ENCODE results near the gene MAP4K4.

DNA sequence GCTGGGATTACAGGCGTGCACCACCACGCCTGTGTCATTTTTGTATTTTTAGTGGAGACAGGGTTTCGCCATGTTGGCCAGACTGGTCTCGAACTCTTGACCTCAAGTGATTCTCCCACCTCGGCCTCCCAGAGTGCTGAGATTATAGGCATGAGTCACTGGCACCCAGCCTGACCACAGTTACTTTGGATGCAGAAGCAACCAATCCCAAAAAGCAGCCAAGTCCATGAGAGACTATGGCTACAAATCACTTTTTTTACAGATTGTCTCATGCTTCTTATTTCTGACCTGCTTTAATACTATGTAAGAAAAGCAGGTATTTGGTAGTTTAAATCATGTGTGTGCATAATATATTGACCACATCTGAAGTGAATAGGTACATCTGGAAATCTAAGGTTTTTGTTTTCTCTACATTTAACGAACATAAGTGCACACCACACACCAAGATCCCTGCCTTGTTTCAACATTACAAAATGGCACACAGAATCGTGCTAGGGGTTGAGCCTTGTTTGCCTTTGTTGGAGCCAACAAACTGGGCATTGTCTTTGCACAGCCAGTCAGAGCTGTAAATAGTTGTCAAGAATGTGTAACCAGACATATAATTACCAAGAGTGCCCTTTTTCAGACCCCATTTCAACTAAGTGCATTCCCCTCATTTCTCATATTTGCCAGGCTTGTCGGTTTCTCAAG is 18.3 kb upstream of the MAP4K4 start:
- TF ChIP-seq, protein P1, sequence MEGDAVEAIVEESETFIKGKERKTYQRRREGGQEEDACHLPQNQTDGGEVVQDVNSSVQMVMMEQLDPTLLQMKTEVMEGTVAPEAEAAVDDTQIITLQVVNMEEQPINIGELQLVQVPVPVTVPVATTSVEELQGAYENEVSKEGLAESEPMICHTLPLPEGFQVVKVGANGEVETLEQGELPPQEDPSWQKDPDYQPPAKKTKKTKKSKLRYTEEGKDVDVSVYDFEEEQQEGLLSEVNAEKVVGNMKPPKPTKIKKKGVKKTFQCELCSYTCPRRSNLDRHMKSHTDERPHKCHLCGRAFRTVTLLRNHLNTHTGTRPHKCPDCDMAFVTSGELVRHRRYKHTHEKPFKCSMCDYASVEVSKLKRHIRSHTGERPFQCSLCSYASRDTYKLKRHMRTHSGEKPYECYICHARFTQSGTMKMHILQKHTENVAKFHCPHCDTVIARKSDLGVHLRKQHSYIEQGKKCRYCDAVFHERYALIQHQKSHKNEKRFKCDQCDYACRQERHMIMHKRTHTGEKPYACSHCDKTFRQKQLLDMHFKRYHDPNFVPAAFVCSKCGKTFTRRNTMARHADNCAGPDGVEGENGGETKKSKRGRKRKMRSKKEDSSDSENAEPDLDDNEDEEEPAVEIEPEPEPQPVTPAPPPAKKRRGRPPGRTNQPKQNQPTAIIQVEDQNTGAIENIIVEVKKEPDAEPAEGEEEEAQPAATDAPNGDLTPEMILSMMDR (IDR thresholded peaks at IDR 0.05), result no peak
- no peak for TF ChIP-seq POLR2A (IDR thresholded peaks at IDR 0.05)

Measured in lower leg skin (tissue), 3 donors.